GM12878 (cell line): ENCODE results near the gene NAV3.

Experiments used
- CBFB ChIP-seq: IDR thresholded peaks from 2 replicates; pipeline ENCODE4 v1.6.1; 2016; ENCODE audit warnings: antibody characterized with exemption, low read depth
- CTCF ChIP-seq, 3 experiments: IDR thresholded peaks in 2 of 3; conservative IDR thresholded peaks in 1 of 3; 2 replicates each; pipeline ENCODE4 v1.5.1; 2011; ENCODE audit warnings: low read depth in 3 of 3, low read length in 3 of 3, mild to moderate bottlenecking in 3 of 3, control low read depth in 2 of 3, moderate library complexity in 2 of 3, inconsistent platforms in 1 of 3, mixed read lengths in 1 of 3; ENCODE audit not compliant: control insufficient read depth in 2 of 3, insufficient read depth in 1 of 3; ENCODE audit errors: extremely low read depth in 1 of 3
- EZH2 ChIP-seq: IDR thresholded peaks from 2 replicates; pipeline ENCODE4 v1.6.1; 2012; ENCODE audit warnings: low read depth, mild to moderate bottlenecking, control low read depth, inconsistent platforms, low read length, borderline replicate concordance; ENCODE audit not compliant: control insufficient read depth
- HCFC1 ChIP-seq: fragments of 150-350 bp; IDR thresholded peaks from 2 replicates; pipeline ENCODE4 v1.6.1; 2014; ENCODE audit warnings: low read length
- NFIC ChIP-seq: IDR thresholded peaks from 2 replicates; pipeline ENCODE4 v1.6.1; 2012; ENCODE audit warnings: low read depth, mild to moderate bottlenecking, inconsistent platforms, low read length, moderate library complexity
- POLR2AphosphoS2 ChIP-seq: IDR thresholded peaks from 2 replicates; pipeline ENCODE4 v1.6.1; 2011; ENCODE audit warnings: low read depth, mild to moderate bottlenecking, low read length, improper control_type of control experiment, moderate library complexity
- POLR2AphosphoS5 ChIP-seq: IDR thresholded peaks from 2 replicates; pipeline ENCODE4 v1.6.1; 2011; ENCODE audit warnings: mild to moderate bottlenecking, low read length, inconsistent platforms
- RCOR1 ChIP-seq: conservative IDR thresholded peaks from 2 replicates; pipeline ENCODE4 v1.6.1; 2012; ENCODE audit warnings: low read depth, low read length, improper control_type of control experiment
- SIN3A ChIP-seq: IDR thresholded peaks from 2 replicates; pipeline ENCODE4 v1.6.1; 2012; ENCODE audit warnings: low read depth, low read length, improper control_type of control experiment
- SRF ChIP-seq, 2 experiments: IDR thresholded peaks; 2 replicates each; pipeline ENCODE4 v1.6.1; 2011; ENCODE audit warnings: low read depth in 2 of 2, low read length in 2 of 2, mild to moderate bottlenecking in 1 of 2, moderate library complexity in 1 of 2

DNA sequence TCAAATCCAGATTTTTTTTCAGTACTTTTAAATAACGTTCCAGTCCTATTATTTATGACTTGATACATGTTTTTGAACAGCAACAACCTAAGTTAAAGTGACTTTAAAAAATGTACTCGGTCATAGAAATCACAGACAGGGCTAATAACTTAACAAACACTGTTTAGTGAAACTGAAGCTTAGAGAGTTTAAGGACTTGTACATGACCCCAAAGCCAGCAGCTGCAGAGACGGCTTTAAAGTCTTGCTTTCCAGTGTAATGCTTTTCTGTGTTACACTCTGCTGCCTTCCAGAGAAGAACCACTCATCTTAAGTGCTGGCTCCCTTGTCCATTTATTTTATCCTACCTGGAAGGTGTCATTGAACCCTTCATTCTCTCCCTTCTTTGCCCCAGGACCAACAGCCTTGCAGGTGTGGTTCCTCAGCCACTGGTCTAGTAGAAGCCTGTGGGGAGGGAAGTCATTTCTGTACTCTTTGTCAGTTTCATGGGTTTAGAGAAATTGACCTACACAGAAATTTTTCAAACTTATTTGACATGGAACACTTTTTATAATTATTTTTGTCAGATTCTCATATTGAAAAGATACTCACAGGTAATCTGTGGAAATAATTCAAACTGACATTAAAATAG lies 60.9 kb downstream of the NAV3 start:
- TF ChIP-seq CTCF (IDR thresholded peaks at IDR 0.05 in 2 of 3, conservative IDR thresholded peaks at IDR 0.05 in 1 of 3; ENCODE audit: control insufficient read depth in 2 of 3, extremely low read depth in 1 of 3, insufficient read depth in 1 of 3, low read depth in 3 of 3, low read length in 3 of 3) (no peak), HCFC1 (no peak), SRF (IDR thresholded peaks at IDR 0.05; ENCODE audit: low read depth in 2 of 2, low read length in 2 of 2) (no peak), RCOR1 (no peak), POLR2AphosphoS2 (no peak), CBFB (no peak), POLR2AphosphoS5 (no peak), EZH2 (no peak), SIN3A (no peak), NFIC (no peak)
